WTC11 (cell line): ENCODE results near the gene RUFY3. TPM values are rescaled to one million over a fixed set of nuclear protein-coding genes. Genes with fewer than 3 reads are reported as not detected.

ENCODE experiments used
- ATAC-seq: fragments of 200-7000 bp; cut with Tn5 transposase; 2 replicates; pipeline ENCODE4 v1.10.0; 2021; ENCODE audit warnings: mild to moderate bottlenecking, moderate library complexity
- CTCF ChIA-PET: fragments of 300-600 bp; sonication (Branson Sonifier 250); formaldehyde crosslinking; loops from one replicate; lab custom pipeline; 2021; ENCODE audit warnings: antibody characterized with exemption; lab: Charles Lee
- POLR2A ChIA-PET: fragments of 350-600 bp; sonication (Branson Sonifier 250); formaldehyde crosslinking; loops from one replicate; lab custom pipeline; 2021; ENCODE audit warnings: antibody characterized with exemption; lab: Charles Lee
- DNase-seq: peaks from one replicate; pipeline ENCODE4 v3.0.0; 2021; ENCODE audit warnings: low spot score
- H3K27ac Mint-ChIP-seq: 2 replicates; pipeline ENCODE4 v1.8.0; 2021; ENCODE audit warnings: mixed read lengths
- H3K27me3 Mint-ChIP-seq: 2 replicates; pipeline ENCODE4 v1.8.0; 2021; ENCODE audit warnings: low read depth, mild to moderate bottlenecking, moderate library complexity, mixed read lengths
- H3K36me3 Mint-ChIP-seq: 2 replicates; pipeline ENCODE4 v1.8.0; 2021; ENCODE audit warnings: mixed read lengths
- H3K4me1 Mint-ChIP-seq: 2 replicates; pipeline ENCODE4 v1.8.0; 2022; ENCODE audit warnings: mixed read lengths
- H3K4me3 Mint-ChIP-seq: 2 replicates; pipeline ENCODE4 v1.8.0; 2021; ENCODE audit warnings: mild to moderate bottlenecking, moderate library complexity, mixed read lengths
- H3K9me3 Mint-ChIP-seq: 2 replicates; pipeline ENCODE4 v1.8.0; 2021; ENCODE audit warnings: mixed read lengths
- AFF4 ChIP-seq: sonication (generic); formaldehyde crosslinking; IDR thresholded peaks from 2 replicates; pipeline ENCODE4 v1.8.1; 2023; ENCODE audit warnings: mild to moderate bottlenecking, missing genetic modification reagents, borderline replicate concordance
- CDX4 ChIP-seq: fragments of 250-450 bp; sonication (Bioruptor Pico); IDR thresholded peaks from 2 replicates; pipeline ENCODE4 v1.9.0; 2021; ENCODE audit warnings: moderate library complexity, mild to moderate bottlenecking, inconsistent platforms, borderline replicate concordance
- CREB1 ChIP-seq: sonication (generic); formaldehyde crosslinking; IDR thresholded peaks from 2 replicates; pipeline ENCODE4 v1.8.0; 2023; ENCODE audit warnings: mild to moderate bottlenecking, missing genetic modification reagents
- CREM ChIP-seq: sonication (generic); formaldehyde crosslinking; IDR thresholded peaks from 2 replicates; pipeline ENCODE4 v1.8.1; 2022; ENCODE audit warnings: mild to moderate bottlenecking, missing genetic modification reagents, moderate library complexity
- FOXP1 ChIP-seq: sonication (generic); formaldehyde crosslinking; IDR thresholded peaks from 2 replicates; pipeline ENCODE4 v1.8.0; 2022; ENCODE audit warnings: missing genetic modification reagents, mild to moderate bottlenecking, moderate library complexity, borderline replicate concordance
- GABPB1 ChIP-seq: sonication (generic); formaldehyde crosslinking; IDR thresholded peaks from 2 replicates; pipeline ENCODE4 v1.8.1; 2023; ENCODE audit warnings: mild to moderate bottlenecking, missing genetic modification reagents
- GTF2I ChIP-seq: fragments of 250-450 bp; sonication (Bioruptor Pico); conservative IDR thresholded peaks from 2 replicates; pipeline ENCODE4 v1.4.0; 2021; ENCODE audit warnings: mild to moderate bottlenecking
- MAX ChIP-seq: sonication (generic); formaldehyde crosslinking; IDR thresholded peaks from 2 replicates; pipeline ENCODE4 v1.8.0; 2022; ENCODE audit warnings: mild to moderate bottlenecking, missing genetic modification reagents
- MYBL2 ChIP-seq: sonication (generic); formaldehyde crosslinking; IDR thresholded peaks from 2 replicates; pipeline ENCODE4 v1.8.1; 2023; ENCODE audit warnings: mild to moderate bottlenecking, moderate library complexity, missing genetic modification reagents
- NFE2L1 ChIP-seq: sonication (generic); formaldehyde crosslinking; IDR thresholded peaks from 2 replicates; pipeline ENCODE4 v1.8.1; 2023; ENCODE audit warnings: missing genetic modification reagents
- NFYB ChIP-seq: sonication (generic); formaldehyde crosslinking; conservative IDR thresholded peaks from 2 replicates; pipeline ENCODE4 v1.8.0; 2022; ENCODE audit warnings: low read depth, missing genetic modification reagents
- NR1H2 ChIP-seq: sonication (generic); formaldehyde crosslinking; IDR thresholded peaks from 2 replicates; pipeline ENCODE4 v1.9.0; 2021; ENCODE audit warnings: mild to moderate bottlenecking, moderate library complexity, missing genetic modification reagents
- NR3C1 ChIP-seq: sonication (generic); formaldehyde crosslinking; conservative IDR thresholded peaks from 2 replicates; pipeline ENCODE4 v1.8.1; 2023; ENCODE audit warnings: low read depth, mild to moderate bottlenecking, missing genetic modification reagents
- ZMAT4 ChIP-seq: fragments of 250-450 bp; sonication (Bioruptor Pico); IDR thresholded peaks from 2 replicates; pipeline ENCODE4 v1.9.0; 2021; ENCODE audit warnings: mild to moderate bottlenecking
- ZNF121 ChIP-seq: sonication (generic); formaldehyde crosslinking; IDR thresholded peaks from 2 replicates; pipeline ENCODE4 v1.8.0; 2023; ENCODE audit warnings: missing genetic modification reagents
- ZNF263 ChIP-seq: sonication (generic); formaldehyde crosslinking; IDR thresholded peaks from 2 replicates; pipeline ENCODE4 v1.8.1; 2022; ENCODE audit warnings: low read depth, mild to moderate bottlenecking, moderate library complexity, missing genetic modification reagents
- ZNF317 ChIP-seq: sonication (generic); formaldehyde crosslinking; IDR thresholded peaks from 2 replicates; pipeline ENCODE4 v1.8.1; 2023; ENCODE audit warnings: low read depth, mild to moderate bottlenecking, moderate library complexity, missing genetic modification reagents, borderline replicate concordance
- ZNF512 ChIP-seq: sonication (generic); formaldehyde crosslinking; IDR thresholded peaks from 2 replicates; pipeline ENCODE4 v1.8.1; 2022; ENCODE audit warnings: missing genetic modification reagents, borderline replicate concordance
- ZNF671 ChIP-seq: fragments of 250-450 bp; sonication (Bioruptor Pico); IDR thresholded peaks from 2 replicates; pipeline ENCODE4 v1.8.0; 2021; ENCODE audit warnings: mild to moderate bottlenecking
- total RNA-seq: library from RNA; stranded (reverse); gene quantifications from 3 replicates; pipeline ENCODE4 v1.2.3, GENCODE V29; 2021

The RUFY3 gene
- total RNA-seq, 1 experiment from 2014 or later, result 49.0 TPM

- no peaks in the 10 kb centered on the region for H3K27me3 Mint-ChIP-seq
- H3K4me3 Mint-ChIP-seq, result no peak overlapping the region
These were observed 8.2 kb upstream of the RUFY3 start for GRCh38 chr4:70713453-70714078.

GRCh38 chr4:70714079-70714887, 7.5 kb upstream of the RUFY3 start:
- H3K27ac Mint-ChIP-seq, result no peak overlapping the region
- ATAC-seq (no peak), DNase-seq (no peak)
- TF ChIP-seq CDX4 (CRISPR knock-in tag) (no peak), GABPB1 (CRISPR knock-in tag) (peak; percentile 95)
- CTCF ChIA-PET, result interaction anchor here (0.6 to 2.5 kb wide), 2 partner anchors 10 to 21 kb away, joined by 3 to 9 read pairs; no protein-coding TSS in a partner anchor
- H3K4me1 Mint-ChIP-seq, result peaks cover 42% of the 10 kb centered on the region
- H3K36me3 Mint-ChIP-seq, result no peaks in the 10 kb centered on the region
- no peaks in the 10 kb centered on the region for H3K27me3 Mint-ChIP-seq
- POLR2A ChIA-PET, result interaction anchor here (0.6 kb wide), 1 partner anchor 9 kb away, joined by 3 read pairs; no protein-coding TSS in a partner anchor
- H3K4me3 Mint-ChIP-seq, result no peak overlapping the region
- no peaks in the 10 kb centered on the region for H3K9me3 Mint-ChIP-seq

More at GRCh38 chr4:70713453-70714078, 8.2 kb upstream of the RUFY3 start:
- Mint-ChIP-seq H3K9me3 (no peaks in the 10 kb centered on the region), H3K4me1 (peaks cover 42% of the 10 kb centered on the region), H3K27ac (peak overlapping the region; percentile 39), H3K36me3 (no peaks in the 10 kb centered on the region)
- DNase-seq (no peak), ATAC-seq (no peak; the same call in none of the 2 replicates)
- ChIA-PET CTCF (interaction anchor here (0.6 to 2.5 kb wide), 3 partner anchors 9 to 22 kb away, joined by 3 to 9 read pairs (median 3); no protein-coding TSS in a partner anchor), POLR2A (interaction anchor here (0.6 kb wide), 1 partner anchor 8 kb away, joined by 3 read pairs; no protein-coding TSS in a partner anchor)
- no peak for TF ChIP-seq ZMAT4 (CRISPR knock-in tag)
- no peak for TF ChIP-seq NFYB (CRISPR knock-in tag)
- TF ChIP-seq NR3C1, result no peak
- no peak for TF ChIP-seq ZNF671 (CRISPR knock-in tag)
- no peak for TF ChIP-seq MYBL2 (CRISPR knock-in tag)
- TF ChIP-seq AFF4, result no peak
- no peak for TF ChIP-seq FOXP1
- TF ChIP-seq ZNF512 (CRISPR knock-in tag), result no peak
- TF ChIP-seq CREM (CRISPR knock-in tag), result no peak
- TF ChIP-seq GTF2I (CRISPR knock-in tag), result no peak
- no peak for TF ChIP-seq NFE2L1 (CRISPR knock-in tag)
- TF ChIP-seq CREB1 (CRISPR knock-in tag), result no peak
- TF ChIP-seq NR1H2, result no peak
- TF ChIP-seq GABPB1 (CRISPR knock-in tag), result no peak
- no peak for TF ChIP-seq ZNF263 (CRISPR knock-in tag)
- no peak for TF ChIP-seq ZNF317 (CRISPR knock-in tag)
- TF ChIP-seq MAX (CRISPR knock-in tag), result no peak
- TF ChIP-seq ZNF121, result no peak
